ENCODE measurements around the gene ROM1. TPM values are rescaled to one million over a fixed set of nuclear protein-coding genes. Genes with fewer than 3 reads are reported as not detected.

ROM1 gene
- total RNA-seq, 1 donor from 2014 or later: 1.2 TPM

DNA sequence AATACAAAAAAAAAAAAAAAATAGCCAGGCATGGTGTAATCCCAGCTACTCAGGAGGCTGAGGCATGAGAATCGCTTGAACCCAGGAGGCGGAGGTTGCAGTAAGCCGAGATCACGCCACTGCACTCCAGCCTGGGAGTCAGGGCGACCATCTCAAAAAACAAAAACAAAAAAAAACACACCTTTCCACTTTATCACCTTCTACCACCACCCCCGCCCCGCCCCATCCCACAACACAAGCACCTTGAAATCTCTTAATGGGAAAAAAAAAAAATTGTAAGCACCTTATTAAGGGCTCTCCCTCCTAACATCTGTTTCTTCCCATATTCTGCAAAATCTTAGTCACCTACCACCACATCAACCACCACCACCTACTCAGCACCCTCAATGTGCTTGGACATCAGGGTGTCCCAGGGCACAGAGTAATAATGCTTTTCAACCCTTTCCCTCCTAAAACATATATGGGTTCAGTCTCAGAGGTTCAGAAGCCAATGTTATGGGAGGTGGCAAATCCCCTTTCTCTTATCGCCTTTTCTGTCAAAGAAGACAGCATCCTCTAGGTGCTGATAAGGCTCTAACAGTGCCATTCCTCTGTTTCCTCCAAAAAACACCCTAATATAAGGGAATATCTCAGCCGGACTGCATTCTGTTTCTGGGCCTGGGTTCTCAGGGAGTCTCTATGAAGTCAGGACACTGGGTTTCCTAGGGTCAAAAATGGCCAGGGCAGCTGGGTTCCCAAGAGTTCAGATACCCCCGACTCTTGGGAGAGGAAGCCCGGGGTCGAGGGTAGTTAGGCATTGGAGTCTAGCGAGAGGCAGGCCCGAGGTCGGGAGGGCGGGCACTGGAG, 39.3 kb downstream of the ROM1 start:
- no peak for DNase-seq (ENCODE audit: low read depth)

DNA sequence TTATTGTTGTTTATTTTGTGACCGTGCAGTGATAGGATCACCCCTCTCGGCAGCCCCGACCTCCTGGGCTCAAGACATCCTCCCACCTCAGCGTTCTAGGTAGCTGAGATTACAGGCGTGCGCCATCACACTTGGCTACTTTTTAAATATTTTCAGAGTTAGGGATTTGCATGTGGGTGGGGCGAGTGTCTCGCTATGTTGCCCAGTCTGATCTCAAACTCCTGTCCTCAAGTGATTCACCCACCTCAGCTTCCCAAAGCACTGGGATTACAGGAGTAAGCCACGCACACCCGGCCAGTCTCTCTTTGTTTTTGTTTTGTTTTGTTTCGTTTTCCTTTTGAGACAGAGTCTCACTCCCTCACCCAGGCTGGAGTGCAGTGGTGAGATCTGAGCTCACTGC, 41.2 kb downstream of the ROM1 start:
- no peak for TF ChIP-seq CTCF (conservative IDR thresholded peaks at IDR 0.05; ENCODE audit: low read depth, low read length)
- DNase-seq (ENCODE audit: low read depth): no peak
- H3K4me3 ChIP-seq (ENCODE audit: low read depth, low read length): no peak overlapping the region

More for the DNA sequence above, 39.3 kb downstream of the ROM1 start:
- no peak for TF ChIP-seq CTCF (conservative IDR thresholded peaks at IDR 0.05; ENCODE audit: low read depth, low read length)
- peak overlapping the region; percentile 72 for H3K4me3 ChIP-seq (ENCODE audit: low read depth, low read length)

DNA sequence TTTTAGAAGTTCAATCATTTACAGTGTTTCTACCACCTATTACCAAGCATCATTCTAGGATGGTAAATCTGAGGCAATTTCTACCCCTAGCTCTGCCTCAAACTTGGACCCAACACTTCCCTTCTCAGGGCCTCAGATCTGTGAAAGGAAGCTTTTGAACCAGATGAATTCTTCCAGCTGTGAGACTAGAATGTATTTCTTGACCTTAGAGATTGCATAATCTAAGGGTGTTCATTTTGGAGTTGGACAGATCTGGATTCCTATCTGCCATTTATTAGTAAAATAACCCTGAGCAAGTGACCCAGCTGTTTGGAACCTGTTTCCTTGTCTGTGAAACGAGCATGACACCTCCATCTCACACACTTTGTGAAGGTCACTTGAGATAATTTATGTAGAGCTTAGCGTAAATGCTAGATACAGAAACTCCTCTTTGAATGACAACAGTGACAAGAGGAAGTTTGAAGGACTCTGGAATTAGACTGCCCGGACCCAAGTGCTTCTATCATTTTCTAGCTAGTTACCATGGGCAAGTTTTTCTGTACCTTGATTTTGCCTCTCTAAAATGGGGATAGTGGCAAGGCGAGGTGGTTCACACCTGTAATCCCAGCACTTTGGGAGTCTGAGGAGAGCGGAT, 43.9 kb downstream of the ROM1 start:
- TF ChIP-seq CTCF (conservative IDR thresholded peaks at IDR 0.05; ENCODE audit: low read depth, low read length): no peak
- no peak for DNase-seq (ENCODE audit: low read depth)
- H3K4me3 ChIP-seq (ENCODE audit: low read depth, low read length): no peak overlapping the region

DNA sequence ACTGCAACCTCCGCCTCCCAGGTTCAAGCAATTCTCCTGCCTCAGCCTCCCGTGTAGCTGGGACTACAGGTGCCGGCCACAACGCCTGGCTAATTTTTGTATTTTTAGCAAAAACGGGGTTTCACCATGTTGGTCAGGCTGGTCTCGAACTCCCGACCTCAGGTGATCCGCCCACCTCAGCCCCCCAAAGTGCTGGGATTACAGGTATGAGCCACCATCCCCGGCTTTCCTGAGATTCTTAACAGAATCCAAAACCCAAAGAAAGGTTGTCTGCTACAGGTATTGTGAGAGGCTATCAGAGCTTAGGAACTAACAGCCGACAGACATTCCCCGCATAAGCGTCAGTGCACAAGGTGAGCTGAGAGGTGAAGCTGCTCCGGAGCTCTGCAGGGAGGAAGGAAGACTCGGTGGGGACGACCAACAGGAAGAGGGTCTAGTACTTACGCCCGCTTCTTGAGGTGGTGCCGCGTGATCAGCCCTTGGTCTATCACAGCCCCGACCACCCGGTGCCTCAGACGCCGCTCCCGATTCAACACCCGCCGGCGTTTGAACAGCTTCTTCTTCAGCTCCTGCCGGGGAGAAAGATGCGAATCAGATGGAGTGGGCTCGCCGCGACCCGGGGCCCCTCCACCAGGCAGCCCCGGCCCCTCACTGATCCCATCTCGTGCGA, 51.5 kb downstream of the ROM1 start:
- H3K4me3 ChIP-seq (ENCODE audit: low read depth, low read length): peak overlapping the region; percentile 69
- DNase-seq (ENCODE audit: low read depth): no peak
- no peak for TF ChIP-seq CTCF (conservative IDR thresholded peaks at IDR 0.05; ENCODE audit: low read depth, low read length)

Other genes starting within 250 kb of the ROM1 start
- not detected in 2 replicates for gene SCGB1A1, start 194.2 kb upstream of the ROM1 start, total RNA-seq
- gene AHNAK, start 66.5 kb upstream of the ROM1 start, total RNA-seq: 198 and 296 TPM in 2 replicates
- gene EEF1G, start 39.4 kb upstream of the ROM1 start, total RNA-seq: 2,115 and 2,170 TPM in 2 replicates
- gene TUT1, start 21.7 kb upstream of the ROM1 start, total RNA-seq: 9.4 and 10.1 TPM in 2 replicates
- 109 and 153 TPM in 2 replicates for gene MTA2, start 11.4 kb upstream of the ROM1 start, total RNA-seq
- 29.7 and 31.8 TPM in 2 replicates for gene EML3, start 482 bp upstream of the ROM1 start, total RNA-seq
- 43.6 and 67.7 TPM in 2 replicates for gene B3GAT3, start 8.7 kb downstream of the ROM1 start, total RNA-seq
- 191 and 281 TPM in 2 replicates for gene GANAB, start 33.4 kb downstream of the ROM1 start, total RNA-seq
- gene INTS5, start 40.0 kb downstream of the ROM1 start, total RNA-seq: 19.4 and 26.5 TPM in 2 replicates
- 125 and 129 TPM in 2 replicates for gene C11orf98, start 52.0 kb downstream of the ROM1 start, total RNA-seq
- 21.0 and 26.3 TPM in 2 replicates for gene CSKMT, start 52.1 kb downstream of the ROM1 start, total RNA-seq
- gene UQCC3, start 58.4 kb downstream of the ROM1 start, total RNA-seq: 18.6 and 27.9 TPM in 2 replicates
- 2.2 and 3.0 TPM in 2 replicates for gene LBHD1, start 59.0 kb downstream of the ROM1 start, total RNA-seq
- 162 and 235 TPM in 2 replicates for gene UBXN1, start 65.8 kb downstream of the ROM1 start, total RNA-seq
- gene LRRN4CL, start 76.3 kb downstream of the ROM1 start, total RNA-seq: not detected in 2 replicates
- gene BSCL2, start 94.2 kb downstream of the ROM1 start, total RNA-seq: 42.1 and 96.6 TPM in 2 replicates
- gene GNG3, start 94.4 kb downstream of the ROM1 start, total RNA-seq: not detected in 2 replicates
- gene HNRNPUL2, start 114.2 kb downstream of the ROM1 start, total RNA-seq: 8.0 and 8.5 TPM in 2 replicates
- gene TTC9C, start 115.2 kb downstream of the ROM1 start, total RNA-seq: 35.7 and 39.1 TPM in 2 replicates
- 10.6 and 16.8 TPM in 2 replicates for gene ZBTB3, start 140.9 kb downstream of the ROM1 start, total RNA-seq
- gene POLR2G, start 148.3 kb downstream of the ROM1 start, total RNA-seq: 88.2 and 137 TPM in 2 replicates
- 12.4 and 26.8 TPM in 2 replicates for gene TAF6L, start 158.1 kb downstream of the ROM1 start, total RNA-seq
- gene TMEM179B, start 174.1 kb downstream of the ROM1 start, total RNA-seq: 52.8 and 97.7 TPM in 2 replicates
- gene TMEM223, start 178.7 kb downstream of the ROM1 start, total RNA-seq: 51.1 and 58.9 TPM in 2 replicates
- 49.4 and 56.3 TPM in 2 replicates for gene NXF1, start 192.2 kb downstream of the ROM1 start, total RNA-seq
- 21.2 and 28.6 TPM in 2 replicates for gene STX5, start 218.8 kb downstream of the ROM1 start, total RNA-seq
- not detected in 2 replicates for gene TEX54, start 219.6 kb downstream of the ROM1 start, total RNA-seq
- gene WDR74, start 226.3 kb downstream of the ROM1 start, total RNA-seq: 55.3 and 87.4 TPM in 2 replicates